NCI-H2171 treated with DMSO at 0.1 percent for 48 hours (cell line): ENCODE measurements around the gene NKAIN2.
"Not testable (repeated sequence)": the region's sequence is repeated elsewhere in the genome, so short reads cannot be mapped to it uniquely, and the experiment has no call there.

Experiments
- DNase-seq: peaks from one replicate; lab custom pipeline; 2025; lab: John Stamatoyannopoulos, UW

NKAIN2 gene

GRCh38 chr6:124090491-124090890 is 286.8 kb downstream of the NKAIN2 start:
- DNase-seq = peak; percentile 33

GRCh38 chr6:124099520-124099919 is 295.9 kb downstream of the NKAIN2 start:
- DNase-seq = no peak

GRCh38 chr6:124110514-124110913 is 306.8 kb downstream of the NKAIN2 start:
- no peak for DNase-seq

- DNase-seq = peak; percentile 87
Observed at GRCh38 chr6:124119596-124119995, 315.9 kb downstream of the NKAIN2 start.

- no peak for DNase-seq
Observed at GRCh38 chr6:124123617-124124209, 320.0 kb downstream of the NKAIN2 start.

- no peak for DNase-seq
Observed at GRCh38 chr6:124131259-124131658, 327.6 kb downstream of the NKAIN2 start.

- no peak for DNase-seq
Observed at GRCh38 chr6:124131779-124132178, 328.1 kb downstream of the NKAIN2 start.

GRCh38 chr6:124132256-124132655 is 328.6 kb downstream of the NKAIN2 start:
- DNase-seq = peak; percentile 53

- no peak for DNase-seq
Observed at GRCh38 chr6:124142852-124143251, 339.2 kb downstream of the NKAIN2 start.

GRCh38 chr6:124143435-124143834 is 339.8 kb downstream of the NKAIN2 start:
- no peak for DNase-seq

- DNase-seq = no peak
Observed at GRCh38 chr6:124147621-124148020, 344.0 kb downstream of the NKAIN2 start.

- no peak for DNase-seq
Observed at GRCh38 chr6:124148236-124148957, 344.7 kb downstream of the NKAIN2 start.

- no peak for DNase-seq
Observed at GRCh38 chr6:124149646-124150045, 346.0 kb downstream of the NKAIN2 start.

GRCh38 chr6:124158024-124158423 is 354.4 kb downstream of the NKAIN2 start:
- DNase-seq = no peak

- DNase-seq = no peak
Observed at GRCh38 chr6:124163676-124164075, 360.0 kb downstream of the NKAIN2 start.

- no peak for DNase-seq
Observed at GRCh38 chr6:124164343-124164742, 360.7 kb downstream of the NKAIN2 start.

GRCh38 chr6:124167249-124167648 is 363.6 kb downstream of the NKAIN2 start:
- not testable (repeated sequence) for DNase-seq

GRCh38 chr6:124190256-124190655 is 386.6 kb downstream of the NKAIN2 start:
- no peak for DNase-seq

GRCh38 chr6:124193132-124193531 is 389.5 kb downstream of the NKAIN2 start:
- DNase-seq = no peak

- no peak for DNase-seq
Observed at GRCh38 chr6:124197148-124197547, 393.5 kb downstream of the NKAIN2 start.

- DNase-seq = no peak
Observed at GRCh38 chr6:124199286-124199685, 395.6 kb downstream of the NKAIN2 start.

- DNase-seq = peak; percentile 35
Observed at GRCh38 chr6:124200661-124201060, 397.0 kb downstream of the NKAIN2 start.

- DNase-seq = no peak
Observed at GRCh38 chr6:124203101-124203811, 399.6 kb downstream of the NKAIN2 start.
